HUES48 (cell line): ENCODE results near the gene ADRB1.

Experiments used
- H3K27ac ChIP-seq: one replicate; pipeline ENCODE4 v1.7.0; 2013; ENCODE audit warnings: low read depth, low read length, inconsistent platforms
- H3K27me3 ChIP-seq: 2 replicates; pipeline ENCODE4 v1.6.1; 2013; ENCODE audit warnings: mild to moderate bottlenecking, low read length; ENCODE audit not compliant: control insufficient read depth, insufficient read depth
- H3K36me3 ChIP-seq: 2 replicates; pipeline ENCODE4 v1.6.1; 2013; ENCODE audit warnings: low read length; ENCODE audit not compliant: control insufficient read depth, insufficient read depth
- H3K4me1 ChIP-seq: 2 replicates; pipeline ENCODE4 v1.6.1; 2013; ENCODE audit warnings: mild to moderate bottlenecking, low read length; ENCODE audit not compliant: control insufficient read depth, insufficient read depth
- H3K4me3 ChIP-seq: 2 replicates; pipeline ENCODE4 v1.5.1; 2013; ENCODE audit warnings: mild to moderate bottlenecking, low read depth, low read length
- H3K9ac ChIP-seq: 2 replicates; pipeline ENCODE4 v1.6.1; 2013; ENCODE audit warnings: mild to moderate bottlenecking, low read depth, low read length, moderate library complexity
- H3K9me3 ChIP-seq: 2 replicates; pipeline ENCODE4 v1.6.1; 2013; ENCODE audit warnings: low read length; ENCODE audit not compliant: control insufficient read depth, insufficient read depth

The ADRB1 gene

GRCh38 chr10:114075093-114075492 lies 31.4 kb downstream of the ADRB1 start:
- Histone ChIP-seq H3K27ac (no peak overlapping the region), H3K4me3 (no peak overlapping the region), H3K4me1 (no peaks in the 10 kb centered on the region), H3K9ac (no peak overlapping the region), H3K27me3 (no peaks in the 10 kb centered on the region), H3K36me3 (no peaks in the 10 kb centered on the region), H3K9me3 (0 out of 2 replicates have a peak, but pooled peaks cover 2% of the 10 kb centered on the region)

DNA sequence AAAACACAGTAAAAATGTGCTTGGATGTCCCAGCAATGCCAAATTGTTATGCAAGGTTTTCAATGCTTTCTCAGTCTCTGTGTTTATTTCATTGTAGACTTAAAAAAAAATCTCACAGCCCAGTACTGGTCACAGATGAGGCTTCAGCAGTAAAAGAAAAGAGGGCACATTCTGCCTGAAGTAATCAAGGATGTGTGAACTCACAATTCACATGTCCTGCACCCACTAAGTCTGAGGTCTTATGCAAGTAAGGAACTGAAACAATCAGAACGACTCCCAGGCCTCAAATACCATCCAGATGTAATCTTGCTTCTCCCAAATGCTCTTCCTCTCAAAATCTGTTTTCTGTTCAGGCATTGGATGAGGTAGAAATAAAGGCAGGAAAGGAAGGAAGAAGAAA lies 33.7 kb downstream of the ADRB1 start:
- H3K9me3 ChIP-seq, result 0 out of 2 replicates have a peak, but pooled peaks cover 2% of the 10 kb centered on the region
- no peaks in the 10 kb centered on the region for H3K27me3 ChIP-seq
- no peak overlapping the region for H3K4me3 ChIP-seq
- no peaks in the 10 kb centered on the region for H3K36me3 ChIP-seq
- no peaks in the 10 kb centered on the region for H3K4me1 ChIP-seq
- H3K9ac ChIP-seq, result no peak overlapping the region
- H3K27ac ChIP-seq, result no peak overlapping the region

DNA sequence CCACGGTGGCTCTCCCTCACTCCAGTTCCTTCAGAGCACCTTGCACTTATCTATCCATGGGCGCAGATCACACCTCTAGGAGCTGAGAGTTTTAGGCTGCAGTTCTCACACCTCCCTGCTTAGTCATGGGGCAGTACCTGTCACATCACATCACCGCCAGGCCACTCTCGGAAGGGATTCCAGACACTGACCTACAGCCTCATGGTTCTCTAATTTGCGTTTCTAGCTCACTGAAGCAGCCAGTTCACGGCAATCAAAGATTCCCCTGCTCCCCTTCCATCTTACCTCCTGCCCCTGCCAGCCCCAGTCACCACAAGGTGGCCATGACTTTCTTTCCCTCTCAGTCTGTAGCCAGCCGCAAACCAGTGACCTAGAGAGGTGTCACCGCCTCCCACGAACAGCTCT lies 34.2 kb downstream of the ADRB1 start:
- no peaks in the 10 kb centered on the region for H3K27me3 ChIP-seq
- no peaks in the 10 kb centered on the region for H3K4me1 ChIP-seq
- 0 out of 2 replicates have a peak, but pooled peaks cover 2% of the 10 kb centered on the region for H3K9me3 ChIP-seq
- no peak overlapping the region for H3K27ac ChIP-seq
- H3K36me3 ChIP-seq, result no peaks in the 10 kb centered on the region
- no peak overlapping the region for H3K9ac ChIP-seq
- H3K4me3 ChIP-seq, result no peak overlapping the region

DNA sequence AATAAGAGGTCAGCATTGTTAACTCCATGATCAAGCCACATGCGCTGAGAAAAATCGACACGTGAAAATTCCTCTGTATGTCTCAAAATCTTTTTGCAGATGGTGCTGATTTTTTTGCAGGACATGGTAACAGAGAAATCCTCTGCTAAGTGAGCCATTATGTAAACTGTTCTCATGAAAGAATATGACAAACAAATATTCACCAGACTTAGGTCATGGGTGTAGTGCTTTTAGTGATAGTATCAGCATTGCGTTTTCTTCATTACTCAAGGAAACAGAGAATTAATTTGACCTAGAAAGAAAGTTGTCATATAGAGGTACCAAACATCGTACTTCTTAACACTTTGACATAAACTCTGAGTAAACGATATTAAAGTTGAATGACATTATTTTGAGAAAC lies 34.7 kb downstream of the ADRB1 start:
- no peaks in the 10 kb centered on the region for H3K27me3 ChIP-seq
- no peak overlapping the region for H3K27ac ChIP-seq
- H3K4me1 ChIP-seq, result no peaks in the 10 kb centered on the region
- H3K9me3 ChIP-seq, result 0 out of 2 replicates have a peak, but pooled peaks cover 2% of the 10 kb centered on the region
- no peak overlapping the region for H3K9ac ChIP-seq
- no peaks in the 10 kb centered on the region for H3K36me3 ChIP-seq
- H3K4me3 ChIP-seq, result no peak overlapping the region

GRCh38 chr10:114079421-114079820 lies 35.8 kb downstream of the ADRB1 start:
- H3K36me3 ChIP-seq, result no peaks in the 10 kb centered on the region
- H3K27ac ChIP-seq, result no peak overlapping the region
- no peaks in the 10 kb centered on the region for H3K4me1 ChIP-seq
- no peaks in the 10 kb centered on the region for H3K27me3 ChIP-seq
- 0 out of 2 replicates have a peak, but pooled peaks cover 2% of the 10 kb centered on the region for H3K9me3 ChIP-seq
- H3K4me3 ChIP-seq, result no peak overlapping the region
- no peak overlapping the region for H3K9ac ChIP-seq

GRCh38 chr10:114081911-114082583 lies 38.4 kb downstream of the ADRB1 start:
- H3K9ac ChIP-seq, result no peak overlapping the region
- H3K36me3 ChIP-seq, result no peaks in the 10 kb centered on the region
- H3K27ac ChIP-seq, result no peak overlapping the region
- H3K4me1 ChIP-seq, result no peaks in the 10 kb centered on the region
- H3K27me3 ChIP-seq, result no peaks in the 10 kb centered on the region
- no peaks in the 10 kb centered on the region for H3K9me3 ChIP-seq
- H3K4me3 ChIP-seq, result no peak overlapping the region

GRCh38 chr10:114083040-114083439 lies 39.4 kb downstream of the ADRB1 start:
- H3K4me3 ChIP-seq, result no peak overlapping the region
- no peak overlapping the region for H3K27ac ChIP-seq
- no peaks in the 10 kb centered on the region for H3K4me1 ChIP-seq
- no peaks in the 10 kb centered on the region for H3K27me3 ChIP-seq
- H3K36me3 ChIP-seq, result no peaks in the 10 kb centered on the region
- H3K9ac ChIP-seq, result no peak overlapping the region
- H3K9me3 ChIP-seq, result no peaks in the 10 kb centered on the region

DNA sequence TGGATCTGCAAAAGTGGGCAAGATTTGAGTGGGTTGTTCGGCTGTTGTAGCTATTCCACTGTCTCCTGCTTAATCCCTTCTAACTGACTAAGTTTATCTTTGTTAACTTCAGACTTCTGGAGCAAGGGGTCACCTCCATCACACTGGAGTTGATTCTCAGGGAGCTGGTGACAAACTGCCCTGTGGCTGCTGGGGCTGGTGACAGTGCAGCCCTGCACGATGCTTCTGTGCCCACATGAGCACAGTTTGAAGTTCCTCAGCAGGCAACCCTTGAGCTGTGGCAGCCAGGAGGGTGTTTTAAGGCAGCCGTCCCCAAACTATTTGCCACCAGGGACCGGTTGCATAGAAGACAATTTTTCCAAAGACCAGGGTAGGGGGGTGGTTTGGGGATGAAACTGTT lies 40.5 kb downstream of the ADRB1 start:
- Histone ChIP-seq H3K4me1 (no peaks in the 10 kb centered on the region), H3K4me3 (no peak overlapping the region), H3K9me3 (no peaks in the 10 kb centered on the region), H3K27me3 (no peaks in the 10 kb centered on the region), H3K9ac (no peak overlapping the region), H3K27ac (no peak overlapping the region), H3K36me3 (no peaks in the 10 kb centered on the region)

- no peaks in the 10 kb centered on the region for H3K9me3 ChIP-seq
- no peak overlapping the region for H3K4me3 ChIP-seq
- no peak overlapping the region for H3K9ac ChIP-seq
- no peaks in the 10 kb centered on the region for H3K4me1 ChIP-seq
- H3K27ac ChIP-seq, result no peak overlapping the region
- no peaks in the 10 kb centered on the region for H3K27me3 ChIP-seq
- no peaks in the 10 kb centered on the region for H3K36me3 ChIP-seq
Observed at GRCh38 chr10:114087255-114087654, 43.6 kb downstream of the ADRB1 start.

GRCh38 chr10:114087655-114088054 lies 44.0 kb downstream of the ADRB1 start:
- no peak overlapping the region for H3K4me3 ChIP-seq
- no peak overlapping the region for H3K9ac ChIP-seq
- H3K27me3 ChIP-seq, result no peaks in the 10 kb centered on the region
- H3K36me3 ChIP-seq, result no peaks in the 10 kb centered on the region
- no peak overlapping the region for H3K27ac ChIP-seq
- H3K4me1 ChIP-seq, result no peaks in the 10 kb centered on the region
- no peaks in the 10 kb centered on the region for H3K9me3 ChIP-seq

DNA sequence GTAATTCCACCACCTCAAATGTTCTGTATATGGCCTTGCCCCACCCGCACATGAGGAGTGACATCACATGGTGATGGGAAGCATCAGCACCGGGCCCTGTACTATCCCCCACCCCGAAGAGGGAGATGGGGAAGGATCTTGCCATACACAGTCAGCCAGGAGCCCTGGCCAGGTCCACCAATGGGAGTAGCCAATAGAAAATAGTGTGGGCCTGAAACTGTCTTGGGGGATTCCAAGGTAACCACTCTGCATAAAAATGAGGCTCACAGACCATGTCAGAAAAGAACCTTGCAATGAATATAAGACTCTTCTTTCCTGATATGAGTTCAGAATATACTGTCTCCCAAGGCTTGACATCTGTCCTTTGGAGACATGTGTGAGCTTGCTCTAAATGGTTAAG lies 51.1 kb downstream of the ADRB1 start:
- Histone ChIP-seq H3K36me3 (no peaks in the 10 kb centered on the region), H3K27me3 (peaks cover 4% of the 10 kb centered on the region), H3K9me3 (no peaks in the 10 kb centered on the region), H3K4me1 (no peaks in the 10 kb centered on the region), H3K4me3 (no peak overlapping the region), H3K9ac (no peak overlapping the region), H3K27ac (no peak overlapping the region)
